ENCODE results near the gene BMP5.

Gene BMP5

GRCh38 chr6:55777469-55777868 is 97.9 kb downstream of the BMP5 start:
- no peak for DNase-seq (ENCODE audit: low spot score in 2 of 2)
- Mint-ChIP-seq H3K27me3 (no peaks in the 10 kb centered on the region), H3K4me1 (no peaks in the 10 kb centered on the region), H3K9me3 (peaks cover 6% of the 10 kb centered on the region), H3K27ac (ENCODE audit: low read depth) (no peak overlapping the region), H3K4me3 (no peak overlapping the region), H3K36me3 (ENCODE audit: insufficient read depth) (no peaks in the 10 kb centered on the region)
- no peak for ATAC-seq (replicated peaks; ENCODE audit: extremely low read depth, poor library complexity, severe bottlenecking)

DNA sequence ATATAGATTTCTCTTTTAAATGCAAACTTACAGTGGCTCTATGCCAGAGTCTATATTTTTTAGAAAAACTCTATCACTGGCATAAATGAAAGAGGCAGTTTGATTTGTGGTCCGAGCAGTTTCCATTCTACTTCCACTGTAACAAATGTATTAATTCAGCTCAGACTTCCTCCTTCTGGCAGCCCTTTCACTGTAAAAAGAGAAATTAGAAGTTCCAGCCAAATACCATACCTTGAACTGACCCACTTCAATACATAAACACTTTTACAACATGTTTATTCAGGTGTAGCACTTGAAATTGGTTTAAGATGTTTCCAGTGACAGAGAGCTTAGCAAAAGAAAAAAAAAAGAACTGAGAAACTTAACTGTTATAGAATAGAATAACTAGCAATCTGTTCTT is 99.3 kb downstream of the BMP5 start:
- Mint-ChIP-seq H3K27me3 (no peaks in the 10 kb centered on the region), H3K9me3 (peaks cover 6% of the 10 kb centered on the region), H3K36me3 (ENCODE audit: insufficient read depth) (no peaks in the 10 kb centered on the region), H3K4me1 (no peaks in the 10 kb centered on the region), H3K27ac (ENCODE audit: low read depth) (no peak overlapping the region), H3K4me3 (no peak overlapping the region)
- ATAC-seq (replicated peaks; ENCODE audit: extremely low read depth, poor library complexity, severe bottlenecking) = no peak
- DNase-seq (ENCODE audit: low spot score in 2 of 2) = no peak

GRCh38 chr6:55775029-55775318 is 100.4 kb downstream of the BMP5 start:
- H3K4me1 Mint-ChIP-seq = no peaks in the 10 kb centered on the region
- no peak overlapping the region for H3K27ac Mint-ChIP-seq (ENCODE audit: low read depth)
- no peak for DNase-seq (ENCODE audit: low spot score in 2 of 2)
- peaks cover 6% of the 10 kb centered on the region for H3K9me3 Mint-ChIP-seq
- H3K4me3 Mint-ChIP-seq = no peak overlapping the region
- no peaks in the 10 kb centered on the region for H3K36me3 Mint-ChIP-seq (ENCODE audit: insufficient read depth)
- no peaks in the 10 kb centered on the region for H3K27me3 Mint-ChIP-seq
- ATAC-seq (replicated peaks; ENCODE audit: extremely low read depth, poor library complexity, severe bottlenecking) = no peak

DNA sequence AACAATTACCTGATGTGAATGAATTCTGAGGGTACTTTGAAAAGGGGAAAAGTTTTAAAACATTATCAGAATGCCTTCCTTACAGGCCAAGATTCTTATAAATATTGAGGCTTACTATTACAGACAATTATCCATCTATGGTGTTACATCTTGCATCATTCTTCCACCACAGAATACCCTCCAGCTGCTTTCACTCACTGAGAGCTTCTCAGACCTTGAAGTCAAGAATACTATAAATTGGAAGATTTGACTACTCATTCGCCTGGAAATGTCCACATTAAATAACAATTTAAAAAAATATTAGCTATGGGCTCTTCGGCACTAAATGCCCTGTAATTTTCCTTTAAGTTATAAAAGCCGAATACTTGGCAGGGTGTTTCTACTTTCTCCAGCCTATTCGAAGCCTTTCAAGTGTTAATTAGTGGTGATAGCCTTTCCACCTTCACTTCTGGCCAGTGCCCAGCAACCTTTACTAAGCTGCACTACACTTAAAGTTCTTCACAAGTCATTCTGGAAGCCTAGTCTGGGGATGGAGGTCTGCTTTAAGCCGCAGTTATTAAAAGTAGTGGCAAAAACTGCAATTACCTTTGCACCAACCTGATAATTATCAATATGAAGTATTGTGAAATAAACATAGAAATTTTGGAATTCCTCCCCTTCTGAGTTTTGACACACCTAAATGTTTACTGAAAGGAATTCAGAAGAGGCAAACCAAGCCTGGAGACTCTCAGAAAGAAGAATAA is 100.9 kb downstream of the BMP5 start:
- H3K4me1 Mint-ChIP-seq = no peaks in the 10 kb centered on the region
- H3K36me3 Mint-ChIP-seq (ENCODE audit: insufficient read depth) = no peaks in the 10 kb centered on the region
- no peak for DNase-seq (ENCODE audit: low spot score in 2 of 2)
- no peaks in the 10 kb centered on the region for H3K27me3 Mint-ChIP-seq
- peaks cover 6% of the 10 kb centered on the region for H3K9me3 Mint-ChIP-seq
- no peak overlapping the region for H3K27ac Mint-ChIP-seq (ENCODE audit: low read depth)
- ATAC-seq (replicated peaks; ENCODE audit: extremely low read depth, poor library complexity, severe bottlenecking) = no peak
- no peak overlapping the region for H3K4me3 Mint-ChIP-seq

GRCh38 chr6:55773620-55774216 is 101.7 kb downstream of the BMP5 start:
- Mint-ChIP-seq H3K27me3 (no peaks in the 10 kb centered on the region), H3K9me3 (peaks cover 6% of the 10 kb centered on the region), H3K4me3 (no peak overlapping the region), H3K4me1 (no peaks in the 10 kb centered on the region), H3K27ac (ENCODE audit: low read depth) (no peak overlapping the region), H3K36me3 (ENCODE audit: insufficient read depth) (no peaks in the 10 kb centered on the region)
- ATAC-seq (replicated peaks; ENCODE audit: extremely low read depth, poor library complexity, severe bottlenecking) = no peak
- no peak for DNase-seq (ENCODE audit: low spot score in 2 of 2)

GRCh38 chr6:55772730-55773129 is 102.7 kb downstream of the BMP5 start:
- no peak overlapping the region for H3K4me3 Mint-ChIP-seq
- no peaks in the 10 kb centered on the region for H3K27me3 Mint-ChIP-seq
- H3K4me1 Mint-ChIP-seq = no peaks in the 10 kb centered on the region
- DNase-seq (ENCODE audit: low spot score in 2 of 2) (no peak), ATAC-seq (replicated peaks; ENCODE audit: extremely low read depth, poor library complexity, severe bottlenecking) (no peak)
- peaks cover under 1% of the 10 kb centered on the region for H3K9me3 Mint-ChIP-seq
- H3K27ac Mint-ChIP-seq (ENCODE audit: low read depth) = no peak overlapping the region
- H3K36me3 Mint-ChIP-seq (ENCODE audit: insufficient read depth) = no peaks in the 10 kb centered on the region

GRCh38 chr6:55759536-55759935 is 115.9 kb downstream of the BMP5 start:
- DNase-seq (ENCODE audit: low spot score in 2 of 2) (no peak), ATAC-seq (replicated peaks; ENCODE audit: extremely low read depth, poor library complexity, severe bottlenecking) (no peak)
- no peaks in the 10 kb centered on the region for H3K4me1 Mint-ChIP-seq
- H3K27me3 Mint-ChIP-seq = no peaks in the 10 kb centered on the region
- peaks cover 2% of the 10 kb centered on the region for H3K36me3 Mint-ChIP-seq (ENCODE audit: insufficient read depth)
- H3K4me3 Mint-ChIP-seq = no peak overlapping the region
- H3K9me3 Mint-ChIP-seq = peaks cover 18% of the 10 kb centered on the region
- H3K27ac Mint-ChIP-seq (ENCODE audit: low read depth) = no peak overlapping the region

DNA sequence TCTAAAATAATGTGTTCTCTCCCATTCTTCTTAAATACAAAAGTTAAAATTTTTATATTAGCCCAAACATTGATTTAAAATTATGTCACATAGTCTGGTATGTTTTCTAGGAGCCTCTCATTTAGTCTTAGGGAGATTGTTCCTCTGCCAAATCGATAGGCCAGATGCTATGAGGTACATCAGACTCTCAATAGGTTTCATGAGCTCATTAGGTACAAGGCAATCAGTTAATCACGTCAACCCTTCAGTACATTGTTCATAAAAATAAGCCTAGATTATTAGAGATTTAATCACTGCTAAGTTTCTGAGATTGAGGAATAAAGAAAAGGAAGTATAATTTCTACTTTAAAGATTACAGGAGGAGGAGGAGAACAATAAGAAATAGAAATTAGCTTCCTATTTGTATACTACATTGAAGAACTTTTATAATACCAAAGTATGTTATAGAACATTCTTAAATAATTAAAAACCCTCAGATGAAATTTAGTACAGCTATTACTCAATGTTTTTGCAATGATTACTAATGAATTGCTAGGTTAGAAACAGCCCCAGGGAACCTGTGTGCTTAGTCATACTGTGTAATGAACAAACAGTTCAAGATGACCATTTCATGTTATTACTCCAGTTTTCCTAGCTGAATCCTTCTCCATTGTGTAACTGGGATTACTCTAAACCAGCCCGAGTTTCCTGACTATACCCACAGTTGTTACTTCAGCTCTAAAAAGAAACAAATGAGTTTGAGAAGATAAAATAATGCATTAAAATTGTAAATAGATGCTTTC is 117.0 kb downstream of the BMP5 start:
- Mint-ChIP-seq H3K27me3 (no peaks in the 10 kb centered on the region), H3K27ac (ENCODE audit: low read depth) (no peak overlapping the region), H3K4me3 (no peak overlapping the region), H3K9me3 (peaks cover 18% of the 10 kb centered on the region), H3K36me3 (ENCODE audit: insufficient read depth) (peaks cover 2% of the 10 kb centered on the region), H3K4me1 (no peaks in the 10 kb centered on the region)
- DNase-seq (ENCODE audit: low spot score in 2 of 2) = no peak
- no peak for ATAC-seq (replicated peaks; ENCODE audit: extremely low read depth, poor library complexity, severe bottlenecking)

DNA sequence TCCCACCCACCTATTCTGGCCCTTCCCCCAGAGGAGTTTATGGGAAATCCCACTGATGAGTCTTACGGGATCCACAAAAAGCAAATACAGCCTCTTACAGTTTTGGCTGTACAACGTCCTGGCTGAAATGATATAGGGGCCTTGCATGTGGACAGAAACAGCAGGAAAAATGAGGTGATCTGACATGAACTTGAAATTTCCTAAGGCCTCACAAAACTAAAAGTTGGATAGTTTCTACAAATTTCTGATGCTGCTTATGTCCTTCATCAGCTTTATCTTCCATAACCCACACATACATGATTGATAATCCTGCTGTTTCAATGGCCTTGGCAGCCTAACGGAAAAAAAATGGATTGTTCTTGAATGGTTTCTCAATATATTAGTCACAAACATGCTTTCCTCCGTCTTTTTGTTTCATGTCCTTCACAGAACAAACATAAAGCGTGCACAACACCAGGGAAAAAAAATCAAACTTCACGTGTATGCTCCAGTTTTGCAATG is 118.8 kb downstream of the BMP5 start:
- no peak overlapping the region for H3K4me3 Mint-ChIP-seq

GRCh38 chr6:55748880-55749279 is 126.5 kb downstream of the BMP5 start:
- H3K27me3 Mint-ChIP-seq = no peaks in the 10 kb centered on the region
- no peaks in the 10 kb centered on the region for H3K4me1 Mint-ChIP-seq
- no peaks in the 10 kb centered on the region for H3K36me3 Mint-ChIP-seq (ENCODE audit: insufficient read depth)
- ATAC-seq (replicated peaks; ENCODE audit: extremely low read depth, poor library complexity, severe bottlenecking) (no peak), DNase-seq (ENCODE audit: low spot score in 2 of 2) (no peak)
- no peak overlapping the region for H3K27ac Mint-ChIP-seq (ENCODE audit: low read depth)
- H3K4me3 Mint-ChIP-seq = no peak overlapping the region
- peaks cover 29% of the 10 kb centered on the region for H3K9me3 Mint-ChIP-seq

More for the DNA sequence above, 118.8 kb downstream of the BMP5 start:
- ATAC-seq (replicated peaks; ENCODE audit: extremely low read depth, poor library complexity, severe bottlenecking) (no peak), DNase-seq (ENCODE audit: low spot score in 2 of 2) (no peak)
- Mint-ChIP-seq H3K9me3 (peaks cover 15% of the 10 kb centered on the region), H3K27ac (ENCODE audit: low read depth) (no peak overlapping the region), H3K36me3 (ENCODE audit: insufficient read depth) (peaks cover 2% of the 10 kb centered on the region), H3K27me3 (no peaks in the 10 kb centered on the region), H3K4me1 (no peaks in the 10 kb centered on the region)

DNA sequence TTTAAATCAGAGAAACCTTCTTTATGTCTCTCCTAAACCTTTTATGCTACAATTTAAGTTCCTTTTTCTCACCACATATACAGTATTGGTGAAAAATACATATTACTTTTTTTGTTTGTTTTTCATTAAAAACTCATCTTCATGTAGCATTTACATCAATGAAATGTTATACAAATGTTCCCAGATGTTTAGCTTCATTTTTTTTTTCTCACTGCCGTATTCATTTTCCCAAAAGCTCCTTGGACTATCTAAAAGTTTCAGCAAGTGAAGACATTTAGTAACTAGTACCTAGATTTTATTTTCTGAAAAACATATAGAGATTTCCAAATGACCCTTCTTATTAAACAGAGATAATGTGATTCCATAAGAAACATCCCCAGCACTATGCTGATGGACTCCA is 128.9 kb downstream of the BMP5 start:
- Mint-ChIP-seq H3K4me1 (no peaks in the 10 kb centered on the region), H3K9me3 (peaks cover 36% of the 10 kb centered on the region), H3K27ac (ENCODE audit: low read depth) (no peak overlapping the region), H3K4me3 (no peak overlapping the region), H3K27me3 (no peaks in the 10 kb centered on the region), H3K36me3 (ENCODE audit: insufficient read depth) (no peaks in the 10 kb centered on the region)
- no peak for DNase-seq (ENCODE audit: low spot score in 2 of 2)
- ATAC-seq (replicated peaks; ENCODE audit: extremely low read depth, poor library complexity, severe bottlenecking) = no peak

- H3K4me3 Mint-ChIP-seq = no peak overlapping the region
- DNase-seq (ENCODE audit: low spot score in 2 of 2) = no peak
Measured at GRCh38 chr6:55734256-55734655, 141.1 kb downstream of the BMP5 start.

DNA sequence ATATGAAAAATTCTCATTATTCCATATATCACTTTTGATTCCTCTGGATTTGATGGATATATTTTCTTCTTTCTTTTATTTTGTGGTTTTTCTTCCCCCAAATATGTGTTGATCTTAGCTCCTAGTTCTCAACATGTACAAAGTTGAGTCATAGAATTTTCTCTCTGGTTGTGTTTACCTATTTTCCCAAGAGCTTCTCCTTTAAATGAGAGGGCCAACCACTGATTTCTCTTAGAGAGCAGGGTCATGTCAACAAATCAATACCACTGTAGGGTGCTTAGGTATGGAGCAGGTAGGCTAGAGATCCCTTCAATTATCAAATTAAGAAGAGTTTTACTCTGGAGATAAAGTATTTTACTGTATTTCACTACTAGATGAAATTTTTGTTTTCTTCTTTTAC is 145.7 kb downstream of the BMP5 start:
- ATAC-seq (replicated peaks; ENCODE audit: extremely low read depth, poor library complexity, severe bottlenecking) = no peak
- Mint-ChIP-seq H3K36me3 (ENCODE audit: insufficient read depth) (no peaks in the 10 kb centered on the region), H3K4me3 (no peak overlapping the region)

More at GRCh38 chr6:55734256-55734655, 141.1 kb downstream of the BMP5 start:
- no peak for ATAC-seq (replicated peaks; ENCODE audit: extremely low read depth, poor library complexity, severe bottlenecking)
- no peaks in the 10 kb centered on the region for H3K27me3 Mint-ChIP-seq
- H3K9me3 Mint-ChIP-seq = peaks cover 20% of the 10 kb centered on the region
- no peaks in the 10 kb centered on the region for H3K36me3 Mint-ChIP-seq (ENCODE audit: insufficient read depth)
- no peak overlapping the region for H3K27ac Mint-ChIP-seq (ENCODE audit: low read depth)
- H3K4me1 Mint-ChIP-seq = no peaks in the 10 kb centered on the region

More for the DNA sequence above, 145.7 kb downstream of the BMP5 start:
- Mint-ChIP-seq H3K27ac (ENCODE audit: low read depth) (no peak overlapping the region), H3K4me1 (no peaks in the 10 kb centered on the region), H3K9me3 (peaks cover 6% of the 10 kb centered on the region), H3K27me3 (no peaks in the 10 kb centered on the region)
- no peak for DNase-seq (ENCODE audit: low spot score in 2 of 2)
